GM18870 (cell line): ENCODE results near the gene RPL21.
"Not testable (repeated sequence)": the region's sequence is repeated elsewhere in the genome, so short reads cannot be mapped to it uniquely, and the experiment has no call there.

Experiments used
- ATAC-seq: cut with Tn5 transposase; IDR thresholded peaks from one replicate; pipeline ENCODE4 v1.9.1; 2021; ENCODE audit warnings: moderate library complexity; ENCODE audit not compliant: unreplicated experiment

RPL21 gene

GRCh38 chr13:27288392-27288791 lies 37.0 kb downstream of the RPL21 start:
- ATAC-seq, result no peak

- ATAC-seq, result no peak
These were observed 37.8 kb downstream of the RPL21 start for GRCh38 chr13:27289011-27289665.

GRCh38 chr13:27290715-27291114 lies 39.4 kb downstream of the RPL21 start:
- ATAC-seq, result no peak

- ATAC-seq, result not testable (repeated sequence)
These were observed 40.6 kb downstream of the RPL21 start for GRCh38 chr13:27291967-27292366.

GRCh38 chr13:27293076-27293691 lies 41.8 kb downstream of the RPL21 start:
- no peak for ATAC-seq

GRCh38 chr13:27293873-27294515 lies 42.6 kb downstream of the RPL21 start:
- no peak for ATAC-seq

GRCh38 chr13:27295096-27295495 lies 43.7 kb downstream of the RPL21 start:
- ATAC-seq, result no peak

GRCh38 chr13:27295660-27296059 lies 44.3 kb downstream of the RPL21 start:
- ATAC-seq, result no peak

GRCh38 chr13:27296496-27296895 lies 45.1 kb downstream of the RPL21 start:
- no peak for ATAC-seq

GRCh38 chr13:27298849-27299248 lies 47.5 kb downstream of the RPL21 start:
- ATAC-seq, result no peak

- not testable (repeated sequence) for ATAC-seq
These were observed 49.0 kb downstream of the RPL21 start for GRCh38 chr13:27300406-27300805.

- ATAC-seq, result no peak
These were observed 49.7 kb downstream of the RPL21 start for GRCh38 chr13:27300941-27301586.

- ATAC-seq, result no peak
These were observed 51.4 kb downstream of the RPL21 start for GRCh38 chr13:27302643-27303262.

- no peak for ATAC-seq
These were observed 52.7 kb downstream of the RPL21 start for GRCh38 chr13:27304099-27304498.

GRCh38 chr13:27304611-27305010 lies 53.3 kb downstream of the RPL21 start:
- ATAC-seq, result no peak
